ENCODE measurements around the gene TFCP2L1. TPM values are rescaled to one million over a fixed set of nuclear protein-coding genes. Genes with fewer than 3 reads are reported as not detected.

TFCP2L1 gene
- polyA plus RNA-seq, 3 donors = 0.03 to 0.24 TPM; not detected in 1

- no peaks in the 10 kb centered on the region for H3K36me3 ChIP-seq (replicated peaks in 1 of 2; ENCODE audit: control insufficient read depth in 1 of 2, insufficient read depth in 2 of 2, low read length in 2 of 2)
- no peaks in the 10 kb centered on the region for H3K9me3 Mint-ChIP-seq
- no peaks in the 10 kb centered on the region for H3K9me3 ChIP-seq (replicated peaks in 1 of 2; ENCODE audit: control insufficient read depth in 1 of 2, insufficient read depth in 1 of 2, low read length in 2 of 2)
- no peaks in the 10 kb centered on the region for H3K36me3 Mint-ChIP-seq
- intact Hi-C loops (cut with micrococcal nuclease) = no loop called here
- no peaks in the 10 kb centered on the region for H3K27me3 ChIP-seq (ENCODE audit: control insufficient read depth in 2 of 2, insufficient read depth in 2 of 2, low read length in 2 of 2)
- H3K4me1 Mint-ChIP-seq = no peaks in the 10 kb centered on the region
- peak overlapping the region in 1 of 7 donors; percentile 60 for H3K27ac Mint-ChIP-seq
- H4K20me1 ChIP-seq (ENCODE audit: insufficient read depth, low read length) = no peaks in the 10 kb centered on the region
- H3K27ac ChIP-seq (ENCODE audit: low read depth in 1 of 2, low read length in 2 of 2) = no peak overlapping the region
- H3K4me2 ChIP-seq (replicated peaks; ENCODE audit: extremely low read depth, low read length, poor library complexity, severe bottlenecking) = no peak overlapping the region
- 93% methylated on average over 5 of the region's 15 CpGs for WGBS (ENCODE audit: insufficient coverage)
- no peaks in the 10 kb centered on the region for H3K4me1 ChIP-seq (ENCODE audit: control insufficient read depth in 1 of 2, insufficient read depth in 2 of 2, low read length in 2 of 2)
- no peak overlapping the region for H3K4me3 Mint-ChIP-seq
- no peak for DNase-seq
- no peak for TF ChIP-seq CTCF (IDR thresholded peaks at IDR 0.05)
- H2AFZ ChIP-seq (ENCODE audit: insufficient read depth, low read depth, low read length, poor library complexity, severe bottlenecking) = no peak overlapping the region
- H3K4me3 ChIP-seq (replicated peaks in 1 of 3; ENCODE audit: low read depth in 2 of 3, low read length in 3 of 3) = no peak overlapping the region
- no peak overlapping the region for H3K9ac ChIP-seq (ENCODE audit: insufficient read depth, low read length, poor library complexity, severe bottlenecking)
- peaks cover 2 to 7% (median 6%) of the 10 kb centered on the region in 3 donors for H3K27me3 Mint-ChIP-seq (ENCODE audit: low read depth in 3 of 3)
- H3K79me2 ChIP-seq (ENCODE audit: insufficient read depth, low read length) = no peaks in the 10 kb centered on the region
Observed at GRCh38 chr2:121330921-121331320, 45.9 kb upstream of the TFCP2L1 start.

GRCh38 chr2:121329786-121330185 is 44.8 kb upstream of the TFCP2L1 start:
- Mint-ChIP-seq H3K4me1 (no peaks in the 10 kb centered on the region), H3K4me3 (no peak overlapping the region), H3K27ac (no peak overlapping the region), H3K36me3 (no peaks in the 10 kb centered on the region), H3K27me3 (ENCODE audit: low read depth in 3 of 3) (peaks cover 2 to 6% (median 6%) of the 10 kb centered on the region in 3 donors), H3K9me3 (no peaks in the 10 kb centered on the region)
- Histone ChIP-seq H3K27me3 (ENCODE audit: control insufficient read depth in 2 of 2, insufficient read depth in 2 of 2, low read length in 2 of 2) (no peaks in the 10 kb centered on the region), H3K36me3 (replicated peaks in 1 of 2; ENCODE audit: control insufficient read depth in 1 of 2, insufficient read depth in 2 of 2, low read length in 2 of 2) (no peaks in the 10 kb centered on the region), H3K4me3 (replicated peaks in 1 of 3; ENCODE audit: low read depth in 2 of 3, low read length in 3 of 3) (no peak overlapping the region), H3K79me2 (ENCODE audit: insufficient read depth, low read length) (no peaks in the 10 kb centered on the region), H3K9me3 (replicated peaks in 1 of 2; ENCODE audit: control insufficient read depth in 1 of 2, insufficient read depth in 1 of 2, low read length in 2 of 2) (no peaks in the 10 kb centered on the region), H3K4me2 (replicated peaks; ENCODE audit: extremely low read depth, low read length, poor library complexity, severe bottlenecking) (no peak overlapping the region), H4K20me1 (ENCODE audit: insufficient read depth, low read length) (no peaks in the 10 kb centered on the region), H3K9ac (ENCODE audit: insufficient read depth, low read length, poor library complexity, severe bottlenecking) (no peak overlapping the region), H3K27ac (ENCODE audit: low read depth in 1 of 2, low read length in 2 of 2) (no peak overlapping the region), H2AFZ (ENCODE audit: insufficient read depth, low read depth, low read length, poor library complexity, severe bottlenecking) (no peak overlapping the region), H3K4me1 (ENCODE audit: control insufficient read depth in 1 of 2, insufficient read depth in 2 of 2, low read length in 2 of 2) (no peaks in the 10 kb centered on the region)
- 91% methylated on average over 5 of the region's 6 CpGs for WGBS (ENCODE audit: insufficient coverage)
- TF ChIP-seq CTCF (IDR thresholded peaks at IDR 0.05) = no peak
- DNase-seq = no peak
- intact Hi-C loops (cut with micrococcal nuclease) = no loop called here

All from CD14-positive monocyte (primary cell).